SU-DHL-6 (cell line): Measurements from ENCODE around the gene ERC1.

Source experiments
- CTCF ChIP-seq: fragments of 200-600 bp; sonication (generic); IDR thresholded peaks from one replicate; pipeline ENCODE4 v1.5.1; 2017; ENCODE audit warnings: antibody characterized with exemption, mild to moderate bottlenecking, low read length, moderate library complexity; ENCODE audit not compliant: insufficient read depth, poor library complexity, severe bottlenecking
- EZH2phosphoT487 ChIP-seq: fragments of 200-600 bp; sonication (generic), shearing (Covaris generic); conservative IDR thresholded peaks from 2 replicates; pipeline ENCODE4 v1.6.1; 2018; ENCODE audit warnings: mild to moderate bottlenecking, antibody characterized with exemption, low read length, moderate library complexity, mixed read lengths

GRCh38 chr12:1318327-1319031, 327.5 kb downstream of the ERC1 start:
- TF ChIP-seq EZH2phosphoT487 = no peak
- TF ChIP-seq CTCF = no peak
